Measurements from ENCODE around the gene FUT2.
A peak's percentile ranks its signal among the peaks of the same experiment; 100 is the strongest.
"Not testable (repeated sequence)": the region's sequence is repeated elsewhere in the genome, so short reads cannot be mapped to it uniquely, and the experiment has no call there.

FUT2 gene

DNA sequence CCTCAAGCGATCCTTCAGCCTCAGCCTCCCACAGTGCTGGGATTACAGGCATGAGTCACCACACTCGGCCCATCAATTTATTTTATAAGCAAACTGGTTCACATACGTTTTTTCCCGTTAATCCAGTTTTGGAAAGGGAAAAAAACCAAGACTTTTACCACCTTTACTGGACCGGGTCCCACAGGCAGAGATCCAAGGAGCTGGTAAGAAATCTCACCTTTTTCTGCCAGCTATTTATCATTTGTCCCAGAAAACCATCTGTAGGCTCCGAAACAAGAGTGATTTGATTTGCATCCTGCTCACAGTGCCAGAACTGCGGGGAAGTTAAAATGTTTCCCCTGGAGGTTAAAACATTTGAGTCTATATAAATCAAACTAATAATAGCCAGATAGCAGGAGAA is 6.3 kb upstream of the FUT2 start:
- in situ Hi-C loops (cut with HindIII; ENCODE audit: low pct_ligation_motif_present, low pct_unique_long_range_greater_than_20kb, low sequenced_read_pairs) = no loop called here
- no peak for DNase-seq

DNA sequence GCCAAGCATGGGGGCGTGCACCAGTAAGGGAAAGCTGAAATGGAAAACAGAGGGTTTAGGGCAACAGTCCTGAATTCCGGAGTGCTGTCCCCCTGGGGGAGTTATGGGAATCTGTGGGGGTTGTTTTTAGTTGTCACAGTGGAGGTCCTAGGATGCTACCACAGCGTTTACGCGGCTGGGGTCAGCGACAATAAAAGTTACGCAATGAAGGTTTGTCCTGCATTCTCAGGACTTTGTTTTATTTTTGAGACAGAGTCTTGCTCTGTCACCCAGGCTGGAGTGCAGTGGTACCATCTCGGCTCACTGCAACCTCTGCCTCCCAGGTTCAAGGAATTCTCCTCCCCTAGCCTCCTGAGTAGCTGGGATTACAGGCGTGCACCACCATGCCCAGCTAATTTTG is 2.1 kb upstream of the FUT2 start:
- in situ Hi-C loops (cut with HindIII; ENCODE audit: low pct_ligation_motif_present, low pct_unique_long_range_greater_than_20kb, low sequenced_read_pairs); DNase-seq: not testable (repeated sequence)

DNA sequence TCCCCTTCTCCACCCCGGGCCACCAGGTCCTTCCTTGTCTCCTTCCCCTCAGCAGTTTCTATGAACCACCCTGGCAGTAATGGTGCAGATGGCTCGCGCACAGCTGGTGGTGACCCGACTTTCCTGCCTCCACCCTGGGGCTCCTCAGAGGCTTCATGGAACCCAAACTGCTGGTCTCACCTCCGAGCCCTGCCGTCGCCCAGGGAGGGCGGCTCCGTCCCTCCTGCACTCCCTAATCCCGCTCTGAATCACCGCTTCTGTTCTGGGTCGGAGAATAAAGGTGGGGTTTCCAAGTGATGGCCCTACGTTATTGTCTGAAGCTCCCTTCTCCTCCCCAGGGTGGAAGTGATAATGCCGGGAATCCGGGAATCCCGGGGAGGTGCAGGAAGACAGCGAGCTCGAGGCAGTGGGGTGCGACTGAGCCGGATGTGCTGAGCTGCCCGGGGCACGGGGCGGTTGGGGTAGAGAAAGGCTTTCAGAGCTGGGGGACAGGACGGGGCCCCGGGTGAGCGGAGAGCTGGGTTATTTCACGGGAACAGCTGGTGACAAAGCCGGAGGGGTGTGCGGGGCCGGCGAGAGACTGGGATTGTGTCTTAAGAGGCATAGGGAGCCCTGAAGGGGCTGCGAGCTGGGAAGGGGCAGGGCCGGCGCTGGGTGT is 711 bp downstream of the FUT2 start:
- DNase-seq = no peak
- in situ Hi-C loops (cut with HindIII; ENCODE audit: low pct_ligation_motif_present, low pct_unique_long_range_greater_than_20kb, low sequenced_read_pairs) = no loop called here

- DNase-seq = peak; percentile 80
- in situ Hi-C loops (cut with HindIII; ENCODE audit: low pct_ligation_motif_present, low pct_unique_long_range_greater_than_20kb, low sequenced_read_pairs) = no loop called here
Measured at GRCh38 chr19:48698046-48698445, 2.3 kb downstream of the FUT2 start.

- DNase-seq = no peak
- in situ Hi-C loops (cut with HindIII; ENCODE audit: low pct_ligation_motif_present, low pct_unique_long_range_greater_than_20kb, low sequenced_read_pairs) = no loop called here
Measured at GRCh38 chr19:48702701-48703100, 6.9 kb downstream of the FUT2 start.

- in situ Hi-C loops (cut with HindIII; ENCODE audit: low pct_ligation_motif_present, low pct_unique_long_range_greater_than_20kb, low sequenced_read_pairs) = no loop called here
- no peak for DNase-seq
Measured at GRCh38 chr19:48703316-48703715, 7.5 kb downstream of the FUT2 start.

GRCh38 chr19:48705431-48705830 is 9.7 kb downstream of the FUT2 start:
- DNase-seq = no peak
- in situ Hi-C loops (cut with HindIII; ENCODE audit: low pct_ligation_motif_present, low pct_unique_long_range_greater_than_20kb, low sequenced_read_pairs) = no loop called here

- in situ Hi-C loops (cut with HindIII; ENCODE audit: low pct_ligation_motif_present, low pct_unique_long_range_greater_than_20kb, low sequenced_read_pairs) = no loop called here
- DNase-seq = no peak
Measured at GRCh38 chr19:48708471-48708870, 12.7 kb downstream of the FUT2 start.

- DNase-seq = no peak
- in situ Hi-C loops (cut with HindIII; ENCODE audit: low pct_ligation_motif_present, low pct_unique_long_range_greater_than_20kb, low sequenced_read_pairs) = no loop called here
Measured at GRCh38 chr19:48711106-48711662, 15.4 kb downstream of the FUT2 start.

DNA sequence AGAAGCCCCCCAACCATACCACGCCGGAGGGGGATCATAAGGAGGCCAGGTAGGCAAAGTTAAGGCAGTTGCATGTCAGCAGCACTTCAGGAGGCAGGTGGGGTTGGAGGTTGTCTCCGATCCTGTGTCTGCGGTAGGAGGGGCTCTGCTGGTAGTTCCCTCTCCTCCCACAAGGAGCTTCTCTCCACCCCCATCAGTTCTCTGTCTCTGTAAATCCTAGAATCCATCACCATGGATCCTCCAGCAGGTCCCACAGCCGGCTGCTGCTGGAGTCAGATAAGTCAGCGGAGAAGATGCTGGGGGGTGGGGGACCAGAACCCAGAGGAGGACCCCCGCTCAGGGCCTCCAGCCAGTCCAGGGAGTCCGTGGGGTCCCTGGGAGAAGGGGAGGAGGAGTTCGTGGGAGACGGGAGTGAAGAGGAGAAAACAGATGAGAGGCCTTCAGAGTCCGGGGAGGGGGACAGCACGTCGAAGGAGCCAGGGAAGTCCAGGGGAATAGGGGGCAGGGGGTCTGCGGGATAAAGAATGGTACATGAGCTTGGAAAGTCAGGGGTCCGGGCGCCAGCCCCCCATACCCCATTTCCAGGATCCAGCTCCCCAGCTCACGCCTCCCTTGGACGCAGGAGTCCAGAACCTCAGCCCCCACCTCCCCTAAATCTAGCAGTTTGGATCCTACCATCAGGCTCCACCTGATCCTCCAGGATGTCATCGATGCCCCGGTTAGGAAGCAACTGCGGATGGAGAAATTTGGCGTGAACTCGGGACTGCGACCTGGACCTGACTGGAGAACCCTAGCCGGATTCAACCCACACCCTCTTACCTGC is 17.5 kb downstream of the FUT2 start:
- in situ Hi-C loops (cut with HindIII; ENCODE audit: low pct_ligation_motif_present, low pct_unique_long_range_greater_than_20kb, low sequenced_read_pairs) = no loop called here
- peak; percentile 27 for DNase-seq

DNA sequence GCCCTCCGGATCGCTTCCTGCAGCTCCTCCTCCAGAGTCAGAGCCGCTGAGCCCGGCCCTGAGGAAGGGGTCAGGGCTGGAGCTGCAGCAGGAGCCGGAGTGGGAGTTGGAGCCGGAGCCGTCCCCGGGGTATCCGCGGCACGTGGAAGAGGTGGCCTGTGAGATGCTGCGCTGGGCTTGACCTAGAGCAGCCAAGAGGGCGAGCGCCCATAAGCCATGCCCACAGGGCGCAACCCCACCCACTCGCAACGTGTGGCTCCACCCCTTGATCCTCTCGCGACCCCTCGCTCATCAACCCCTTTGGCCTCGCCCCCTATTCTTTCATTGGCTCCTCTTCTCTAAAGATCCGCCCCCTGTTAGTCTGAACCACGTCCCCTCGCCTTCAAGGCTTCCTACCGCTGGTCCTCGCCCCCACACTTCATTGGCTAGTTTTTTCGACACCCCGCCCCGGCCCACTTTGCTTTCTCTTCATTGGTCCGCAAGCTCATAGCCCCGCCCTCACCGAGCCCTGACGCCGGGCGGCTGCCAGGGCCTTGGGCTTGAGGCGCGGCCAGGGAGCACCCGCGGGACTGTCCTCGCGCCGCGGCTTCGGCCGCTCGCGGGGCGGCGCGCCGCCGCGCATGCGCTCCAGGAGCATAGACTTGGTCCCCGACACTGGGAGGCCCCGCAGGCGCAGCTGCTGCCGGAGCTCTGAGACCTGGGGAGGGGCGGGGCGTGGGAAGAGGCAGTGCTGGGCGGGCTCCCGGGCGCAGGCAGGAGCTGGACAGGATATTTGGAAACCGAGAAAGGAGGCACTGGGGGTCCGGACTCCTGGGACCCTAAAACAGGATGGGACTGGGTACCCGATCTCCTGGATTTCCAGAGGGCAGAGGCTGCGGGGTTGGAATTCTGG is 18.3 kb downstream of the FUT2 start:
- in situ Hi-C loops (cut with HindIII; ENCODE audit: low pct_ligation_motif_present, low pct_unique_long_range_greater_than_20kb, low sequenced_read_pairs) = no loop called here
- DNase-seq = peak; percentile 98

DNA sequence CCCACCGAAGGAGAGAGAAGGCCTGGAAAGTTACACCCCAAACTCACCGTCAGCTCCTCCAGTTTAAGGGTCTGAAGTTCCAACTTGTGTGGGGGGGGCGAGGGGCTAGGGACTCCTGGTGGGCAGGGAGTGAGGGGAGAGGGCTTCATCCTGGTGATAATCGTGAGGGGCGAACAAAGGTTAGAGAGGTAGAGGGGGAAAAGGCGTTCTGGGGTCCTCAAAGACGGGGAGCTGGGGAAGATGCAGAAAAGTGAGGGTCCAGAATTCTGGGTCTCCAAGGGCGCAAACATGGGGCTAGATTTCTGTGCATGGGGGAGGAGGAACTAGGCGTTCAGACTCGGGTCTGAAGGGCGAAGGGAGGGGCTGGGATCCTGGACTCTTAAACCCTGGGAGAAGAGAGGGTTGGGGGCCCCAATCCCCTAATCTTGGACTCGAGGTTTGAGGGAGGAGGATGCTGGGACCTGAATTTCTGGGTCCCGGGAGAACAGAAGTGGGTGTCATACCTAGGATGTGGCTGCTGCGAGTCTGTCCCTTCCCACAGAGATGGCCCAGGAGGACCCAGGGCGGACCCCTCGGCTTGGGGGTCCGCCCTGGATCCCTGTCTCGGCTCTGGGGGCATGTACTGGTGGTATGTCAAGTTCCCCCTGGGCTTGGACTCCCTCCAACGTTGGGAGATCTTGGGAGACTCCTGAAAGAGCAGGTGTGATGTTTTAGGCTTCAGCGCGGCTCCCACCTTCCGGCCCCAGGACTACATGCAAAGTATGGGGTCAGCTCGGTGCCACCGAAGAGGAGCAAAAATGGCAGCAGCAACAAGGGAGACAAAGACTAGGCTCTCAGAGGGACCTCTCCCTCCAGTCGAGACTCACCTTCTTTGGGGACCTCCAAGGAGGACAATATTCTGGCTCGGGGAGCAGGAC is 19.2 kb downstream of the FUT2 start:
- no peak for DNase-seq
- in situ Hi-C loops (cut with HindIII; ENCODE audit: low pct_ligation_motif_present, low pct_unique_long_range_greater_than_20kb, low sequenced_read_pairs) = no loop called here

DNA sequence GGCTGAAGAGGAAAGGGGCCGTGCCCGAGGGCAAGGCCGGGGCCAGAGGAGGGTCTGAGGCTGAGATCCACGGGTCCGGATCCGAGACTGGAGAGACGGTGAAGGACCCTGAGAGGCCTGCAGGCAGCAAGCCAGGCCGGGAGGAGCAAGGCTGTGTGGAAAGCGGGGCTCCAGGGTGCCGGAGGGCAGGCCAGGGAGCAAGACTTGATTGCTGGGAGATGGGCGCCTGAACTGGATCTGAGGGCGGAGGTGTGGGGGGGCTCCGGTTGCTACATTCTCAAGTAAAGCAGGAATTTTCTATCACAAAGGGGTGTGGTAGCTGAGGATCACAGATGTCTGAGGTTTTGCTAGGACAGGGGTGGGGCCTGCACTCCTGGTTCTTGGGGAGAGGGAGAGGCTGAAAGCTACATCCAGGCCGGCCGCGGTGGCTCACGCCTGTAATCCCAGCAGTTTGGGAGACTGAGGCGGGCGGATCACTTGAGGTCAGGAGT is 20.0 kb downstream of the FUT2 start:
- in situ Hi-C loops (cut with HindIII; ENCODE audit: low pct_ligation_motif_present, low pct_unique_long_range_greater_than_20kb, low sequenced_read_pairs) = no loop called here
- DNase-seq = no peak

GRCh38 chr19:48716562-48717291 is 21.0 kb downstream of the FUT2 start:
- in situ Hi-C loops (cut with HindIII; ENCODE audit: low pct_ligation_motif_present, low pct_unique_long_range_greater_than_20kb, low sequenced_read_pairs) = no loop called here
- DNase-seq = no peak

DNA sequence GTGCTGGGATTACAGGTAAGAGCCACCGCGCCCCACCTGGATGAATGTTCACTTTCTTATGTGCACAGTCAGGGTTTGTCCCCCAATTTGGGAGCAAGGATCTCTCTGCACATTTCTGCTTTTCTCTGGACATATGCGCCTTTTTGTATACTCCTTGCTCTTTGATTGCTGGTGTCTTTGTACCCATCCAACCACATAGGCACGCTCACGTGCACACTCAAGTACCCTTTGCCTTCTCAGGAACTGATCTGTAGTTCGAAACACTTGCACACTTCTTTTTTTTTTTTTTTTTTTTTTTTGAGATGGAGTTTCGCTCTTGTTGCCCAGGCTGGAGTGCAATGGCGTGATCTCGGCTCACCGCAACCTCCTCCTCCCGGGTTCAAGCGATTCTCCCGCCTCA is 22.3 kb downstream of the FUT2 start:
- in situ Hi-C loops (cut with HindIII; ENCODE audit: low pct_ligation_motif_present, low pct_unique_long_range_greater_than_20kb, low sequenced_read_pairs); DNase-seq: not testable (repeated sequence)

GRCh38 chr19:48718711-48719231 is 23.0 kb downstream of the FUT2 start:
- in situ Hi-C loops (cut with HindIII; ENCODE audit: low pct_ligation_motif_present, low pct_unique_long_range_greater_than_20kb, low sequenced_read_pairs) = no loop called here
- DNase-seq = no peak
